ENCODE results near the gene EFCAB7.

- TF ChIP-seq, protein P1, sequence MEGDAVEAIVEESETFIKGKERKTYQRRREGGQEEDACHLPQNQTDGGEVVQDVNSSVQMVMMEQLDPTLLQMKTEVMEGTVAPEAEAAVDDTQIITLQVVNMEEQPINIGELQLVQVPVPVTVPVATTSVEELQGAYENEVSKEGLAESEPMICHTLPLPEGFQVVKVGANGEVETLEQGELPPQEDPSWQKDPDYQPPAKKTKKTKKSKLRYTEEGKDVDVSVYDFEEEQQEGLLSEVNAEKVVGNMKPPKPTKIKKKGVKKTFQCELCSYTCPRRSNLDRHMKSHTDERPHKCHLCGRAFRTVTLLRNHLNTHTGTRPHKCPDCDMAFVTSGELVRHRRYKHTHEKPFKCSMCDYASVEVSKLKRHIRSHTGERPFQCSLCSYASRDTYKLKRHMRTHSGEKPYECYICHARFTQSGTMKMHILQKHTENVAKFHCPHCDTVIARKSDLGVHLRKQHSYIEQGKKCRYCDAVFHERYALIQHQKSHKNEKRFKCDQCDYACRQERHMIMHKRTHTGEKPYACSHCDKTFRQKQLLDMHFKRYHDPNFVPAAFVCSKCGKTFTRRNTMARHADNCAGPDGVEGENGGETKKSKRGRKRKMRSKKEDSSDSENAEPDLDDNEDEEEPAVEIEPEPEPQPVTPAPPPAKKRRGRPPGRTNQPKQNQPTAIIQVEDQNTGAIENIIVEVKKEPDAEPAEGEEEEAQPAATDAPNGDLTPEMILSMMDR (IDR thresholded peaks at IDR 0.05 in 8 of 11, conservative IDR thresholded peaks at IDR 0.05 in 3 of 11): no peak
- TF ChIP-seq POLR2AphosphoS5 (IDR thresholded peaks at IDR 0.05): no peak
Observed at GRCh38 chr1:63487336-63488065, 35.8 kb upstream of the EFCAB7 start.
